HG02943 (cell line): ENCODE results near the gene GULP1.

Experiments used
- ATAC-seq: cut with Tn5 transposase; IDR thresholded peaks from one replicate; pipeline ENCODE4 v1.9.1; 2021; ENCODE audit warnings: mild to moderate bottlenecking, low read depth, moderate library complexity; ENCODE audit not compliant: unreplicated experiment

Gene GULP1

DNA sequence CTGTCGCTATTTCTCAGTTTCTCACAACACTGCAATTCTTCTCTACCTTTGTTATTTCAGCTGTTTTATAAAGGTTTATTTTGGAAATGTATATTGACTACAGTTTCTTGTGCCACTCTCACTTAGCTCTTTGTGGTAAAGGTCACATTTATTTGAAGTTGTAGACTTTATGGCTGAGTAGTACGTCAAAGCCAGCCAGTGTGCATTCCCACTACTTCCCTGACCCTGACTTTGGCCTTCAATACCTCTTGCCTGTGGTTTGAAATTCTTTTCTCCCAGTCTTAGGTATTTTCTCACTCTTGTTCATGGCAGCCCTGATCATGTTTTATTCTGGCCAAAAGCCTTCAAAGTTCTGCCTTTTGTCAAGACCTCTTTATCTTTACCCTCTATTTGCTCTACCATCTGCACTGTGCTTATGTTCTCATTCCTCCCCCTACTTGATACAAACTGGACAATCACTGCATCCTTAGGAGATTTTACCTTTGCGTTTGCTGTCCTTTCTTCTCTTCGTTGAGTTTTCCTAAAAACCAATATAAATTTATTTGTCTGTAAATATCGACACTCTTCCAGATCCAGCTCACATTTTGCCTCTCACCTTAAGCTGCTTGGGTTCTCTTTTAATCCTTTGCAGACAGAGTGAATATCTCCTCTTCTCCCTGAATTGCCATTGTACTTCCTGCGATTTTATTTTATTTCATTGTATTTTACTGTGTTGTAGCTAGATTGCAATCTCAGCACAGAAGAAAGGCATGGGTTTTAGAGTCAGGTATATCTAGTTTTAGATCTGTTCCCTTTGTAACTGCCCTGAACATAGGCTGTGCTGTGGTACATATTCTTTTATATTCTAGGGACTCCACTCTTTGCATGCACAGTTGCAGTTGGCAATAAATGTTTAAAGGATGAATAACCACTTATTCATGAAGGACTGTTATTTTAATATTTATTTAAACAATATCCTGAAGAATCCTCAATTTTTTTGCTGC, 31.2 kb downstream of the GULP1 start:
- ATAC-seq = no peak

DNA sequence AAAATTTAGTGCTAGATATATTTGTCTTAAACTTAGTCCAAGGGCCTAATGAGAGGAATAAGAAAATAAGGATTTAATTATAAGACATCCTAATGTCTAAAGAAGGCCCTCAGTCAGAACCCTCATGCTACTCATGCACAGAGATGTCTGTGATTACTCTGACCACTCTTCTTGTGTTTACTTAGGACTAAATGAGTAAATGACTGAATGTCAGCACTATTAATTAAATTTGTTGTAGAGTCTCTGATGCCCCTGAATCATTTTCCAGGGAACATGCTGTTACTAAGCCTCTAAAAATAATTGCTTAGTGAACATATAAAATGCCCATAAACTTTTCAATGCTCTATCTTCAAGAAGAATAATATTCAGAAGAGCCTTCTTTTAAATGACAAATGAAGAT, 32.4 kb downstream of the GULP1 start:
- no peak for ATAC-seq

DNA sequence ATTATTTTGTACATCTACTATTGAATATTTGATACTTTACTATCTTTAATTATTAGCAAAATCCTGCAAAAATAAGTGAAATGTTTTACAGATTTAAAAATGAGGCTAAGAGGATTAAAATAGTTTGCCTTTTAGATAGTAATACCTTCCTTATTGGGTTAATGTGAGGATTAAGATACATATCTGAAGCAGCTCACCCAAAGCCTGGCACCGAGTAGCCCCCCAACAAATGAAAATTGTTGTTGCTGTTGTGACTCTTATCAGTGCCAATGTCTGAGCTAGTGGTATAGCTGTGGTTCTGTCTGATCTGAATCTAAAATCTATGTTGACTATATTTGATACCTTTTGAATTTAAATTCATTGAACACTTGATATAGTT, 34.6 kb downstream of the GULP1 start:
- ATAC-seq = no peak

DNA sequence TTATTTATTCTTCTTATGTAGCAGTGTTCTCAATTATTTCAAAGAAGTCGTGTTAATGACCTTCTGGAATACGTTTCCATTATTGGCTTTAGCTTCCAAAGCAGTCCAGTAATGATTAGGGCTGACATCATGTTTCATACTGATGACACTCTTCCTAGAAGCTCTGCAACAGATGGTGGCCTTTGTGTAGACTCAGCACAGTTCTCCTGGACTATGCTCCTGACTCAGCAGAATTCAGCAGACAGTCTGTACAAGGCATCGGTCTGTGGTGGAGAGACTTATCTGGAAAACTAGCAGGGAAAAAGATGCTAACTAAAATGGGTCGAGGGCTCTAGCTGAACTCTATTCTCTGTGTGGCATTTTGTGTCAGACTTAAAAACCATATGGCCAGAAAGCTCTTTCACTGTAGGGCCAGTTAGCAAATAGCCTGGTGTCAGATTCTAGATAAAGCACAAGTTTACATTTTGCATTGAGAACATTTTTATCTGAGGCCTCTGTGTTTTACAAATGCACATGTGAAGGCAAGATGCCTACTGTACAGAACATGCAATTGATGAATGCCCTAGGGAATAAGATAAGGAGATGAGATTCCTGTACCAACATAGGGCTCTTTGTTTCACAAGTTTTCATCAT, 35.1 kb downstream of the GULP1 start:
- ATAC-seq = no peak

DNA sequence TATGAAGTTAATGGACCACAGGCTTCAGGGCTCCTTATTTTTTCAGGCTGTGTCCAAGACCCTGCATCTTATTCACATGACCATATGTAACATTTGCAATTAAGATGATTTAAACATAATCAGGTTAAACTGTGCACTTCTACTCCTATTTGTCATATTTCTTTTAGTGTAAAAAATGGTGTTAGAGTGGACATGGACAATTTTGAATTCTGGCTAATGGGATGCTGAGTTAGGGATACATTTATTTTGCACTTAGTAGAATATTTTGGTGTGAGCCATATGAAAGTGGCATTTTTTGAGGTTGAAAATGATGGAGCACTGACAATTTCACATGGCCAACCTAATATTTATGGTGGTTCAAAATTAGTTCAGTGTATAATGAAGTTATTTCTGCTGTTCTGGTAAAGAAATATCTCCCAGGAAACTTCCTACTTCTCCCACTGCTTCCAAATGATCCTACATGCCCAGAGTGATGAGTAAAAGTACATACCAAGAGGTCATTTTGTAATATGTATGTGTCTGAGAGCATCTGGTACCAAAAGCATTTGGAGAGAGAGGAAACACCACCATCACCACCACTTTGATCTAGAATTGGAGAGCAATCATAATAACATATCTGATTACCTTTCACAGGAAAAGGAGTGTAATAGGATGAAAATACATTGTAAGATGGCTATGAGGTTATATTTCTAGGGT, 36.0 kb downstream of the GULP1 start:
- no peak for ATAC-seq

DNA sequence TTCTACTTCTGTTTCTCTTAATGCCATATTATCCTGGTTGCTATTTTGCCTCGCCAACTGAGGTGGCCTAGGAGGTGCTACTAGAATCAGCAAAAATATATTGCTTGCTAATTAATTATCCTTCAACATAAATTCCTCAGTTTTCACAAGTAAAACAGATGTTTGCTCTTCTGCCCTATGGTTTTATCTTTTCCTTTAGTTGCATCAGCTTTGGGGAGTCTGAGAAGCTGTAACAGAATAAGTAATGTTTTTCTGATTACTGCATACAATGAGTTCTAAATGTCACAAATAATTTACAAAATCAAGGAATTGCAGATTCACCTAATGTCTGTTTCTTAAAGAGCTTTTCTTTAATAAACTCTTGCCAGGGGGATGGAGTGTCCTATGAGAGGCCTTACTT, 36.7 kb downstream of the GULP1 start:
- ATAC-seq = no peak

DNA sequence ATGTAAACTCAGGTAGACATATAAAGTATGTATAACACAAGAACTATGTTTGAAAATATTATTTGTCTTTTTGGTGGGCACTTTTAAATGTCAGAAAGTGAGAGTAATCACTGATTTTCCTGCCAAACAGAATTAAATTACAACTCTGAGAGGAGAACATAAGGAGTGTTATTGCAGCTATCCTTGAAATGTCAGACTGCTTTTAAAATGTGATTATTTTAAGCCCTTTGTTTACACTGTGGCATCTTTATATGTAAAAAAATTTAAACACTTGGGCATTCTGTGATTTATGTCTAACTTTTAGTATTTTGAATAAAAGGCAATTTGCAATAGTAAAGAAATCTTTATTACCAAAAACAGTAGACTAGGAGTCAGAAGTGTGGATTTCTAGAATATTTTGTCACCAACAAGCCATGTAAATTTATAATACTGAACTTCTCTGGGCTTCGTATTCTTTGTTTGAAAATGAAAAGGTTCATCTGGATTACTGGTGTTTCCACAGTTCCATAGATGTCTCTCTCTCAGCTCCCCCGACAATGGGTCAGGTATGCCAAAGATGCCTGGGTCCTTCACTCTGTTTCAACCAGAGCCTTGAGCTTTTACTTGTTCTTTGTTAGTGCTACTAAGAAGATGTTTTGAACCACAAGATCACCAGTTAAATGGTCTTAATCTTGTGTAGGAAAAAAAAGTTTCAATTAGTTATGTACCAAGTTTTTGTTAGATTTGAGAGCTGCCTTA, 38.8 kb downstream of the GULP1 start:
- ATAC-seq = no peak

DNA sequence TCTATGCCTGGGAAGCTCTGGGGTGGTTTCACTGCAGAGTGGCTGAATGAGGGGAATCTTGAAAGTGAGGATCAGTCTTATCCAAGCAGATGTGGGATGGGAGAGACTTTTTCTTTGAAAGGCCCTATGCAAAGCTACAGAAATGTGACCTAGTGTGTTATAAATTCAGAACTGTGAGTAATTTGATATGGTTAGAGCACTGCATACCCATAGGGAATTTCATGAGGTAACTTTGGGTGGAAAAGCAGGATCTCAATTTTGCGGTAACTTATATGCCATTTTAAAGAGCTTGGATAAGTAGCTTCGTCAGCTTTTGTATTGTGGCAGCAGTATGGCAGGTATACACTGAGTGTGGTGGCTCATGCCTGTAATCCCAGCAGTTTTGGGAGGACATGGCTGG, 40.9 kb downstream of the GULP1 start:
- ATAC-seq = no peak

DNA sequence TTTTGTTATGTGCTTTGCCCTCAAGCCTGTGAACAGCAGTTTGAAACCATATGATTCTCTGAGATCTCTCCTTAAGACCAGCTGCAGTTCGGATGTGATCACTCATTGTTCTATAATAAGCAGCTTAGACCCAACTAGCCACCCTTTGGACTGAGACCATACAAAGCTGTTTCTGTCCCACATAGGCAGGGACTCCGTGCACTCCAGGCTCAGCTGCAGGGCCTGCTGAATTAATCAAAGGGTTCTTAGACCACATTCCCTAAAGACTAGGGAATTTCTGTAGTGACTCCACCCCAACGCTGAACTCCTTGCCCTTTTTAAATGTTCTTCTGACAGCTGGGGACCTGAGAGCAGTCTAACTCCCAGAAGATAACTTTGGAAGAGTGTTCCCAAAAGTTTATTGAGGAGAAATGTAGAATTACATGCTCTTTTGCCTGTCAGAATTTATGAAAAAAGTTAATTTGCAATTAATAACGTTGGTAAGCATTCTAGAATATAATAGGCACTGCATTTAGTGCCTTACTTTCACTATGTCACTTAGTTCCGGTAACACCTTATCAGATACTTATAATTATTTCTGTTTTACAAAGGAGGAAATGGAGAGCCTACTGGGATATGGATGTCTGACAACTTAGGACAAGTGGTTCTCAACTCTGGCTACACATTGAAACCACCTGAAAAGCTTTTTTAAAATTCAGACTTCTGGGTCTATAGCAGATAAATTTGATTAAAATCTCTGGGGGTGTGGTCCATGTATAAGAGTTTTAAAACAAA, 42.3 kb downstream of the GULP1 start:
- ATAC-seq = no peak

DNA sequence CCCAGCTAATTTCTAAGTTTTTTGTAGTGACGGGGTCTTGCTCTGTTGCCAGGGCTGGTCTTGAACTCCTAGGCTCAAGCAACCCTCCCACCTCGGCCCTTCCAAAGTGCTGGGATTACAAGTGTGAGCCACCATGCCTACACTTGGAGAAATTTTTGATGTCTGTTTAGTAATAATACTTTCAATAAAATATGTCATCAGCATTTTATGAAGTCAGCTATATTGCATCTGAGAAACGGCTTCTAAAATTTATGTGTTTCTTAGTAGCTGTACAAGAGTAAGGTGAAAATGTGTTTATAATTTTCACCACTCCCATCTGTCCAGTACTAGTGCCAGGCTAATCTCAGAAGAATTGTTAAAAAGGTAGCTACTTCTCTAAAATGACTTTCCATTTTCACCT, 46.8 kb downstream of the GULP1 start:
- no peak for ATAC-seq

DNA sequence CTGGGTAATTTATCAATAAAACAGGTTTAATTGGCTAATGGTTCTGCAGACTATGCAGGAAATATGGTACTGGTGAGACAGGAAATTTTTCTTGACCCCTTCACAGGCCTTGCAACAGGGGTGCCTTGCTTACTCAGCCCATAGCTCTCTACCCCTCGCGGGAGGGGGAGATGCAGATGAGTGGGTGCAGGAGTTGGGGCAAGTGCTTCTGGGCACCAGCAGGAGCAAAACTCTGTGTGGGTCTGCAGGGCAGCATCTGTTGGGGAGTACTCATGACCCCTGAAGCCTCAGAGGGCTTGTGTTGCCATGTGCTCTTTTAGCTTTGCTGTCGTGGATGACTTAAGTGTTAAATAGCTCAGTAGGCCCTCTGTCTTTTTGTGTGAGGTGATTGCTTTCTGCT, 48.6 kb downstream of the GULP1 start:
- no peak for ATAC-seq

DNA sequence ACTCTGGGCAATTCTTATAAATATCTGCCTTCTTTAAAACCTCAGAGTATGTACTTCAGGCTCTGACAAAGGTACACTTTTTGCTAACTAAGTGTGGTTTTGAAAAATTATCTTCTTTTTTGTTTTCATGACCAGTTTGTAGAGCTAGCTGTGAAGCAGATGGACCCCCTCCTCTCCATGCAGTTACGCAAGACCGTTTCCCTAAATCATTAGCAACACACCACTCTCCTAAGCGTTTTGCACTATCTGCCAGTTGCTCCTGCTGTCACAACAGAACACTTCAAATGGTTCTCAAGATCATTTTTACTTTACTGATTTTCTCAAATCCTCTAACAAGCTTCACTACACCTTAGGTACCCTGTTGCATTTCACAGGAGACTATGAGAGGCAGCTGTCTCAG, 53.3 kb downstream of the GULP1 start:
- no peak for ATAC-seq

DNA sequence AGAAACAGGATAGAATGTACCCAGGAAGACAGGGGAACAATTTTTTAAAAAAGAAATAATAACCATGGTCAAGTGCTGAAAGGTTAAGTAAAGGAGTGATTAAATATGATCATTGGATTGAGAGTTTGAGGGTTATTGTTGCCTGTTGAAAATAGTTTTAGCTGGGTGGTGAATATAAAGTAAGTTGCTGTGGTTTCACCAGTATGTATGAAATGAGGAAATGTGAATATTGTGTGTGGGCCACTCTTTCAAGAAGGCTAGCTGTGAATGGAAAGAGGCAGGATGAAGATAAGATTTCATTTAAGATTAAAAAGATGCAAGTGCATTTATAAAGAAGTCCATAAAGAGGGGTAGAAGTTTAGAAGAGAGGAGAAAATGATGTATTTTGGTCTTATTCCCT, 53.8 kb downstream of the GULP1 start:
- no peak for ATAC-seq

DNA sequence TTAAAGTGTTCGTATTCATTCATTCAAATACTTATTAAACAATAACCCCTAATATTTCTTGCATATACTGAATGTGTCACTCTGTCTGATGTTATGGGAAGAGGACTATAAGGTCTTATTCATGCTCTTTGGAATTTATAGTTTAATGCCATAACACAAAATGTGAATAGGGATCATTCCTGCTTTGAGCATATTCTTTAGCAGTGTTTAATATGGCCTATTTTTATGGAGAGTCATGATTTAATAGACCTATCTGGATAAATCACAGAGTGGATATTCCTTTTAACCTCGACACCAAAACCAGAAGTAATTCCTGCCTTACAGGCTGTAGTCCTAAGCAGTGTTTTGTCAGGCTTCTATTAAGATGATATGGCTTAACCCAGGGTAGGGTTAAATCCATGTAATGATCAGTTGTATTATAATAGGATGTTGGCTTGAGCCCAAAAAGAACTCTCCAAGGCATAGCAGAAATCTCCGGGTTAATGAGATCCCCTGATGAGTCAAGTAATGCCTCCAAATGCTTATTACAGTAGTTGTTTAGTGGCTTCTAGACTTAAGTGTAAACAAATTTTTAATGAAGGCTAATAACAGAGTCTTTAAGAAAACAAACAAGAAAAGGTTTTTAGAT, 54.3 kb downstream of the GULP1 start:
- ATAC-seq = no peak

DNA sequence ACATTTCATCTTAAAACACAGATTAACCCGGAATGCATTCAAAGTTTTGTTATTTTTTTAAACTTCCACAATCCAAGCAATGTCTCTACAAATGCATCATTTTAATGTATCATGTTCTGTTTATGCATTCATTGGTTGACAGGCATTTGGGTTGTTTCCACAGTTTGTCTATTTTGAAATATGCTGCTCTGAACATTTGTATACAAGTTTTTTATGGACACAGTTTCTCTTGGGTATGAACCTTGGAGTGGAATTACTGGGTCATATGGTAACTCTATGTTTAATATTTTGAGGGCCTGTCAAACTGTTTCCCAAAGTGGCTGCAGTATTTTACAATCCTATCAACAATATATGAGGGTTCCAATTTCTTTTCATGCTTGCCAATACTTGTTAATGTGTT, 57.3 kb downstream of the GULP1 start:
- ATAC-seq = no peak

DNA sequence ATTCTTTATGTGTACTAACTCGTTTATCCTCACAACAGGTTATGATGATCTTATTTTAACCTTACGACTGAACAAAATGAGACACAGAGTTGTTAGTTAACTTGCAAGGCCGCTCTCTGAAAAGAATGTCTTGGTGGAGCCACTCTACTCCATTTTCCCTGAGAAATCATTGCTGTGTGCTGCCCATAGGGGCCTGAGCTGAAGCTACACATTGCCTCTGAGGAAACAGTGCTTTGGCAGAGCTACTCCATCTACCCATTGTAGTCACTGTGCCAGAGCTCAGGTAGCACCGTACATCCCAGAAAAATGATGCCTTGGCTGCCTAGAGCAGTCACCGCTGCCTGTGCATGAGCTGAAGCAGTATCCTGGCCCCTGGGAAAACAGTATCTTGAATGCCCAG, 61.6 kb downstream of the GULP1 start:
- ATAC-seq = no peak

DNA sequence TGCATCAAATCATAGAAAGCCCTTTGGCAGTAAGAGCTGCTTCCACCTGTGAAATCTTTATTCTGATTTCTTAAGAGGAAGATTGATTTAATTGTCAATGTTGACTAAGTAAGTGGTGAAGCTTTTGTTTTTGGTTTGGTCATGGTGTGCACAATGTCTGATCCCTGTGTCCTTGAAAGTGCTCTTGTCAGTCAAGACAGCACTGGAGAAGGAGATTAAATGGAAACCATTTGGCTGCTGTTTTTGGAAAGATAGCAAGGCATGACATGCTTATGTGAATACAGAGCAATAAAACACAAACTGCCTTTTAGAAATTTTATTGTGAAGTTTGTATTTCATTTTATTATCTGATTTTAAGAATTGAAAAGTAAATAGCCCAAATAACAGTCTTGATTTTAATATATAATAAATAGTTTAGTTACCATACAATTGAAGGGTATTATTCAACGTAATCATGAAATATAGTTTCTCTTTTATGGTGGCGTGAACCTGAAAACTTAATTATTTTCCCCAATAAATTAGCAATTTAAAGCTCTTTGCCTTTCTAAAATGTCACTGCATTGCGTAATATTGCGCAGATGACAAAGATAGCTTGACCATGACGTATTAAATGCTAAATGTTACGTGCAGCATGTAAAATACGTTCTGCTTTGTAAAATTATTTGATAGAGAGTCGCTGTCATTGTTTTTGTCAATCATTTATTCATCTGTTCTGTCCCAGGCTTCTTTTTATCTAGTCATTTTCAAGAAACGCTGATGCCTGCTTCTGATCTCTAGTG, 69.0 kb downstream of the GULP1 start:
- no peak for ATAC-seq

DNA sequence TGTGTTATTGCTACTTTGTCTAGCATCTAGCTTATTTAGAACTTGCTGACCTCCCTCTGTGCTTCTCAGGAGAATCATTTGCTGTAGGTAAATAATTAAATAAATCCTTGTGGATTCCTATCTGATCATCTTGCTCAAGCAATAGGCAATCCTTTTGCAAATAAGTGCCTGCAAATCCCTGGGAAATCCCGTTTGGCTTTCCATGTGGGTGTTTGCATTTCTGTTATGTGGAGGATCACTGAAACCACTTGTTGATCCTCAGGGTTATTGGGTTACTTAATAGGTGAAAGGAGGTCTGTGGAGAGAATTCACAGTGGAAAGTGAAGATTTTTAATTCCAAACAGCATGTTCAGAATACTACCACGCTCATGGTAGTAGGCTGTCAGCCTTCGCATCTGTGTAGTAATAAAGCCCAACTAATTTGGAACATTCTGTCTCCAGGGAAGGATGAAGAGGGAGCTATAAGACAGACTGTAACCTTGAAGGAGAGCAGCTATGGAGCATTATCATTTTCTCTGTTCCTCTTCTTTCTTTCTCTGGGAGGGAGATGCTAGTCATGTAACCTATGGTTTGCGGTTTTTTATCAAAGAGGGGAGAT, 72.5 kb downstream of the GULP1 start:
- no peak for ATAC-seq
